ENCODE measurements around the gene ADAMTSL2. TPM values are rescaled to one million over a fixed set of nuclear protein-coding genes. Genes with fewer than 3 reads are reported as not detected.

The ADAMTSL2 gene
- total RNA-seq, 1 donor from 2014 or later: 0.15 TPM

DNA sequence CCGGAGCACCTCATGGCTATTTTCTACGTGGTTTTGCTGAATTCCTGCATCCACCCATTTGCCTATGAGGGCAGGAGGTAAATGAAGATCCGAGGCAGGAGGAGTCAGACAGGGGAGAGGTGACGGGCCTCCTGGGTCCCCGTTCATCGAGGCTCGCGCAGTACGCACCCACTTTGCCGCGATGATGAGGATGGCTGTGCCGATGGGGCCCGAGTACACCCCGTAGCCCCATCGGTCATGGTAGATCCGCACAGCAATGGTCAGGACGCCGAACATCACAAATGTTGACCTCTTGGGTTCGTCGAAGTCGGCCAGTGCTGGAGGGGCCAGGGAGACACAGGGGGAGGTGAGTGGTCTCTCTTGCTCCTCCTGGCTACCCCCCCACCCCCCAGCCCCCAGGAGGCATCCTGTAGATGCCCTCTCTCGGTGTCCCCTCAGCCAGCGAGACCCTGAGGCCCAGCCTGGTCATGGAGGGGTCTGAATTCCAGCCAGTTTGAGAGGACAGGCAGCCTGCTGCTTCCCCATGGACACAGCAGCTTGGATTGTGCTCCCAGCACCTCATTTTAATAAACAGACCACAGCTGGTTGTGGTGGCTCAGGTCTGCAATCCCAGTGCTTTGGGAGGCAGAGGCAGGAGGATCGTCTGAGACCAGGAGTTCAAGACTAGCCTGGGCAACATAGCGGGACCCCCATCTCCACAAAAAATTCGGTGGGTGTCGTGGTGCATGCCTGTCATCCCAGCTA, 15.6 kb upstream of the ADAMTSL2 start:
- Mint-ChIP-seq H3K27ac (ENCODE audit: unreplicated experiment) (no peak overlapping the region), H3K27me3 (ENCODE audit: low read depth) (peaks cover 6% of the 10 kb centered on the region), H3K36me3 (ENCODE audit: low read depth) (no peaks in the 10 kb centered on the region), H3K4me1 (ENCODE audit: low read depth) (peaks cover 11% of the 10 kb centered on the region), H3K4me3 (ENCODE audit: unreplicated experiment) (no peak overlapping the region), H3K9me3 (ENCODE audit: low read depth) (no peaks in the 10 kb centered on the region)
- no peak for DNase-seq (ENCODE audit: low spot score)
- TF ChIP-seq CTCF (IDR thresholded peaks at IDR 0.05): no peak

- no peak overlapping the region for H3K27ac Mint-ChIP-seq (ENCODE audit: unreplicated experiment)
- H3K4me3 Mint-ChIP-seq (ENCODE audit: unreplicated experiment): no peak overlapping the region
- peaks cover 7% of the 10 kb centered on the region for H3K4me1 Mint-ChIP-seq (ENCODE audit: low read depth)
- no peaks in the 10 kb centered on the region for H3K9me3 Mint-ChIP-seq (ENCODE audit: low read depth)
- DNase-seq (ENCODE audit: low spot score): no peak
- H3K36me3 Mint-ChIP-seq (ENCODE audit: low read depth): no peaks in the 10 kb centered on the region
- no peak for TF ChIP-seq CTCF (IDR thresholded peaks at IDR 0.05)
- H3K27me3 Mint-ChIP-seq (ENCODE audit: low read depth): peaks cover 6% of the 10 kb centered on the region
Measured at GRCh38 chr9:133519693-133520092, 14.8 kb upstream of the ADAMTSL2 start.

GRCh38 chr9:133520121-133520835, 14.2 kb upstream of the ADAMTSL2 start:
- DNase-seq (ENCODE audit: low spot score): no peak
- TF ChIP-seq CTCF (IDR thresholded peaks at IDR 0.05): no peak
- peaks cover 6% of the 10 kb centered on the region for H3K27me3 Mint-ChIP-seq (ENCODE audit: low read depth)

GRCh38 chr9:133521122-133522072, 13.1 kb upstream of the ADAMTSL2 start:
- DNase-seq (ENCODE audit: low spot score): no peak
- peaks cover 6% of the 10 kb centered on the region for H3K27me3 Mint-ChIP-seq (ENCODE audit: low read depth)
- no peaks in the 10 kb centered on the region for H3K36me3 Mint-ChIP-seq (ENCODE audit: low read depth)
- TF ChIP-seq CTCF (IDR thresholded peaks at IDR 0.05): no peak
- H3K27ac Mint-ChIP-seq (ENCODE audit: unreplicated experiment): no peak overlapping the region
- H3K9me3 Mint-ChIP-seq (ENCODE audit: low read depth): no peaks in the 10 kb centered on the region
- no peak overlapping the region for H3K4me3 Mint-ChIP-seq (ENCODE audit: unreplicated experiment)
- H3K4me1 Mint-ChIP-seq (ENCODE audit: low read depth): peaks cover 7% of the 10 kb centered on the region

More at GRCh38 chr9:133520121-133520835, 14.2 kb upstream of the ADAMTSL2 start:
- Mint-ChIP-seq H3K27ac (ENCODE audit: unreplicated experiment) (no peak overlapping the region), H3K4me3 (ENCODE audit: unreplicated experiment) (no peak overlapping the region), H3K9me3 (ENCODE audit: low read depth) (no peaks in the 10 kb centered on the region), H3K4me1 (ENCODE audit: low read depth) (peaks cover 4% of the 10 kb centered on the region), H3K36me3 (ENCODE audit: low read depth) (no peaks in the 10 kb centered on the region)
